GM18909 (cell line): Measurements from ENCODE around the gene LCA5L.
"Not testable (repeated sequence)": the region's sequence is repeated elsewhere in the genome, so short reads cannot be mapped to it uniquely, and the experiment has no call there.

ENCODE experiments used
- ATAC-seq: cut with Tn5 transposase; IDR thresholded peaks from one replicate; pipeline ENCODE4 v1.9.1; 2021; ENCODE audit warnings: mild to moderate bottlenecking; ENCODE audit not compliant: unreplicated experiment, poor library complexity

Gene LCA5L

GRCh38 chr21:39388811-39389155 is 56.8 kb downstream of the LCA5L start:
- ATAC-seq, result no peak

GRCh38 chr21:39388038-39388810 is 57.4 kb downstream of the LCA5L start:
- peak; percentile 87 for ATAC-seq

GRCh38 chr21:39387461-39388037 is 58.0 kb downstream of the LCA5L start:
- no peak for ATAC-seq

GRCh38 chr21:39386899-39387298 is 58.7 kb downstream of the LCA5L start:
- ATAC-seq, result no peak

- ATAC-seq, result no peak
Measured at GRCh38 chr21:39386194-39386593, 59.4 kb downstream of the LCA5L start.

- ATAC-seq, result no peak
Measured at GRCh38 chr21:39385299-39386145, 60.1 kb downstream of the LCA5L start.

- ATAC-seq, result no peak
Measured at GRCh38 chr21:39384674-39385298, 60.8 kb downstream of the LCA5L start.

- not testable (repeated sequence) for ATAC-seq
Measured at GRCh38 chr21:39382096-39382495, 63.5 kb downstream of the LCA5L start.

- ATAC-seq, result no peak
Measured at GRCh38 chr21:39381009-39381408, 64.6 kb downstream of the LCA5L start.

- peak; percentile 95 for ATAC-seq
Measured at GRCh38 chr21:39379986-39380891, 65.3 kb downstream of the LCA5L start.

- ATAC-seq, result no peak
Measured at GRCh38 chr21:39377444-39378050, 68.0 kb downstream of the LCA5L start.

- ATAC-seq, result no peak
Measured at GRCh38 chr21:39375446-39375845, 70.1 kb downstream of the LCA5L start.

GRCh38 chr21:39374046-39374445 is 71.5 kb downstream of the LCA5L start:
- no peak for ATAC-seq

GRCh38 chr21:39373634-39374033 is 71.9 kb downstream of the LCA5L start:
- peak; percentile 51 for ATAC-seq

- not testable (repeated sequence) for ATAC-seq
Measured at GRCh38 chr21:39369896-39370288, 75.7 kb downstream of the LCA5L start.

GRCh38 chr21:39367783-39368182 is 77.8 kb downstream of the LCA5L start:
- no peak for ATAC-seq

- ATAC-seq, result no peak
Measured at GRCh38 chr21:39366563-39366962, 79.0 kb downstream of the LCA5L start.

- ATAC-seq, result no peak
Measured at GRCh38 chr21:39364949-39365348, 80.6 kb downstream of the LCA5L start.
